PFSK-1 (cell line): ENCODE data around the gene HEXIM1.

Source experiments
- FOXP2 ChIP-seq: optimal IDR thresholded peaks from 2 replicates; pipeline ENCODE3; 2011; ENCODE audit warnings: borderline replicate concordance, control low read depth, inconsistent platforms; ENCODE audit not compliant: insufficient read depth; ENCODE audit errors: extremely low read length, extremely low read depth
- SIN3A ChIP-seq: IDR thresholded peaks from 2 replicates; pipeline ENCODE4 v1.6.1; 2012; ENCODE audit warnings: mild to moderate bottlenecking, low read length, moderate library complexity, borderline replicate concordance; ENCODE audit not compliant: insufficient read depth

- TF ChIP-seq FOXP2 (no peak), SIN3A (no peak)
These were observed 13.9 kb downstream of the HEXIM1 start for GRCh38 chr17:45162025-45162687.
